ENCODE data around the gene ZNF326. TPM values are rescaled to one million over a fixed set of nuclear protein-coding genes. Genes with fewer than 3 reads are reported as not detected.

ZNF326 gene
- total RNA-seq, 1 experiment from 2014 or later, result 60.1 TPM

DNA sequence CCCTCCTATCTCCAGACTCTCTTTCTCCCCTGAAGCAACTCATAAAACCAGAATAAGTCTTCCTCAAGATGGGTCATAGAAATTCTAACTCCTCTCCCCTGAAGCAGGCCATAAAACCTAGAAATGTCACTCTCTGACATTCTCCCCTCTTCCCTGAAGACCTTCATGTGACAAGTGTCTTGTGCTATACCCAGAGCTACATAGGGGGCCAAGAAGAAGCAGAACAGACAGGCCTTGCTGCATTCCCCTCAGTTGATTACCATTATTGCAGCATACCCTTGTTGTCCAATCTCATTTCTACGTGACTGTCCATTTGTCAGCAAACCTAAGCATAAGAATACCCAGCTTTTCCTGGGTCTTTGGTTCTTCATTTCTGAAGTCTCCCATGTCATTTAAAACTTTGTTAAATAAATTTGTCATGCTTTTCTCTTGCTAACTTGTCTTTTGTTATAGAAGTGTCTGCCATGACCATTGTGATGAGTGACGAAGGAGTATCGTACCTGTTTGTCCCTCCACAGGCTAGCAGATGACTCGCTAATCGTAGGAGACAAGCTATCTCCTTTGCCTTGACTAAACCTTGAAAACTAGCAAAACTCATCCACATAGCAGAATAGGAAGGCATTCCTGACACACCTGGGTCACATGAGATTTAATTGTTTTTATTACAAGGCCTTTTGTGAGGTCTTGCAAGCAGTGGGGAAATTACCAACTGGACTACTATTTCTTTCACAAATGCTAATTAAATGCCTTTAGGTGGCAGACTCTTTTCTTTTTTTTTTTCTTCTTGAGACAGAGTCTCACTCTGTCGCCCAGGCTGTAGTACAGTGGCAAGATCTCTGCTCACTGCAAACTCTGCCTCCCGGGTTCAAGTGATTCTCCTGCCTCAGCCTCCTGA, 39.4 kb upstream of the ZNF326 start:
- Histone ChIP-seq H3K9me3 (ENCODE audit: low read depth, low read length, poor library complexity, severe bottlenecking) (no peaks in the 10 kb centered on the region), H3K4me3 (ENCODE audit: low read depth, low read length, poor library complexity, severe bottlenecking) (no peak overlapping the region), H3K27me3 (replicated peaks; ENCODE audit: insufficient read depth, low read depth, low read length, poor library complexity) (no peaks in the 10 kb centered on the region), H3K27ac (ENCODE audit: low read depth, low read length, poor library complexity, severe bottlenecking) (no peak overlapping the region), H3K4me1 (ENCODE audit: insufficient read depth, low read length, poor library complexity, severe bottlenecking) (no peaks in the 10 kb centered on the region), H3K36me3 (ENCODE audit: insufficient read depth, low read length, poor library complexity, severe bottlenecking) (no peaks in the 10 kb centered on the region)
- no peak for TF ChIP-seq EZH2 (IDR thresholded peaks at IDR 0.05; ENCODE audit: borderline replicate concordance, low read depth, low read length, poor library complexity, severe bottlenecking)
- TF ChIP-seq, protein P1, sequence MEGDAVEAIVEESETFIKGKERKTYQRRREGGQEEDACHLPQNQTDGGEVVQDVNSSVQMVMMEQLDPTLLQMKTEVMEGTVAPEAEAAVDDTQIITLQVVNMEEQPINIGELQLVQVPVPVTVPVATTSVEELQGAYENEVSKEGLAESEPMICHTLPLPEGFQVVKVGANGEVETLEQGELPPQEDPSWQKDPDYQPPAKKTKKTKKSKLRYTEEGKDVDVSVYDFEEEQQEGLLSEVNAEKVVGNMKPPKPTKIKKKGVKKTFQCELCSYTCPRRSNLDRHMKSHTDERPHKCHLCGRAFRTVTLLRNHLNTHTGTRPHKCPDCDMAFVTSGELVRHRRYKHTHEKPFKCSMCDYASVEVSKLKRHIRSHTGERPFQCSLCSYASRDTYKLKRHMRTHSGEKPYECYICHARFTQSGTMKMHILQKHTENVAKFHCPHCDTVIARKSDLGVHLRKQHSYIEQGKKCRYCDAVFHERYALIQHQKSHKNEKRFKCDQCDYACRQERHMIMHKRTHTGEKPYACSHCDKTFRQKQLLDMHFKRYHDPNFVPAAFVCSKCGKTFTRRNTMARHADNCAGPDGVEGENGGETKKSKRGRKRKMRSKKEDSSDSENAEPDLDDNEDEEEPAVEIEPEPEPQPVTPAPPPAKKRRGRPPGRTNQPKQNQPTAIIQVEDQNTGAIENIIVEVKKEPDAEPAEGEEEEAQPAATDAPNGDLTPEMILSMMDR (conservative IDR thresholded peaks at IDR 0.05; ENCODE audit: low read depth, low read length), result no peak
- no peak for DNase-seq (ENCODE audit: low spot score)
- ChIA-PET POLR2A (ENCODE audit: low non-redundant PET) (no interaction called here), CTCF (no interaction called here)
- intact Hi-C loops (cut with micrococcal nuclease; ENCODE audit: unreplicated experiment), result no loop called here
- BruUV-seq (replicated peaks), result no TSS peak

- ChIA-PET CTCF (no interaction called here), POLR2A (ENCODE audit: low non-redundant PET) (no interaction called here)
- H3K4me1 ChIP-seq (ENCODE audit: insufficient read depth, low read length, poor library complexity, severe bottlenecking), result no peaks in the 10 kb centered on the region
- DNase-seq (ENCODE audit: low spot score), result no peak
- no TSS peak for BruUV-seq (replicated peaks)
- H3K4me3 ChIP-seq (ENCODE audit: low read depth, low read length, poor library complexity, severe bottlenecking), result no peak overlapping the region
- H3K27ac ChIP-seq (ENCODE audit: low read depth, low read length, poor library complexity, severe bottlenecking), result no peak overlapping the region
- no peaks in the 10 kb centered on the region for H3K36me3 ChIP-seq (ENCODE audit: insufficient read depth, low read length, poor library complexity, severe bottlenecking)
- TF ChIP-seq, protein P1 (conservative IDR thresholded peaks at IDR 0.05; ENCODE audit: low read depth, low read length), result no peak
- no peak for TF ChIP-seq EZH2 (IDR thresholded peaks at IDR 0.05; ENCODE audit: borderline replicate concordance, low read depth, low read length, poor library complexity, severe bottlenecking)
- no peaks in the 10 kb centered on the region for H3K9me3 ChIP-seq (ENCODE audit: low read depth, low read length, poor library complexity, severe bottlenecking)
- H3K27me3 ChIP-seq (replicated peaks; ENCODE audit: insufficient read depth, low read depth, low read length, poor library complexity), result no peaks in the 10 kb centered on the region
- intact Hi-C loops (cut with micrococcal nuclease; ENCODE audit: unreplicated experiment), result no loop called here
Observed at GRCh38 chr1:89957107-89957506, 37.8 kb upstream of the ZNF326 start.

DNA sequence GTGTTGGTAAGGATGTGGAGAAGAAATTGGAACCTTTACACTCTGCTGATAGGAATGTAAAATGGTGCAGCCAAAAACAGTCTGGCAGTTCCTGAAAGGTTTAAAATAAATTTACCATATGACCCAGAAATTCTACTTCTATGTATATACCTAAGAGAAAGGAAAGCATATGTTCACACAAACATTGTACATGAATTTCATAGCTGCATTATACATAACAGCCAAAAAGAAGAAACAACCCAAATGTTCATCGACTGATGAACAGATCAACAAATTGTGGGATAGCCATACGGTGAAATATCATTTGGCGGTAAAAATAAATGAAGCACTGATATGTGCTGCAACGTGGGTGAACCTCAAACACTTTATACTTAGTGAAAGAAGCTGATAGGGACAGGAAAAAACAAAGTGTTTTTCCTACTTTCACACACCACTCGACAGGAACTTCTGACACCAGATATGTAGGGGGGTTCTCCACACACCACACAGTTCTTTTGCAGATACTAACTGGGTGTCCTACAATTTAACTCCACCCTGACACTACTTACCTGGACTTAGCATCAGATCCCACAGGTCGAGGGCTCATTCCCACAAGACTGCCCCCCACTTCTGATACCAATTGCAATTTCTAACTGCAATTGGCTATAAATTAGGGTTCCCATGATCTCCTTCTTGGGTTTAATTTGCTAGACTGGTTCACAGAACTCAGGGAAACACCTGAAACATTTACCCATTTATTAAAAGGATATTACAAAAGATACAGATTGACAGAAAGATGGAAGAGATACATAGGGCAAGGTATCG, 35.9 kb upstream of the ZNF326 start:
- ChIA-PET CTCF (no interaction called here), POLR2A (ENCODE audit: low non-redundant PET) (no interaction called here)
- no peaks in the 10 kb centered on the region for H3K36me3 ChIP-seq (ENCODE audit: insufficient read depth, low read length, poor library complexity, severe bottlenecking)
- DNase-seq (ENCODE audit: low spot score), result no peak
- BruUV-seq (replicated peaks), result no TSS peak
- no peaks in the 10 kb centered on the region for H3K27me3 ChIP-seq (replicated peaks; ENCODE audit: insufficient read depth, low read depth, low read length, poor library complexity)
- no peak overlapping the region for H3K27ac ChIP-seq (ENCODE audit: low read depth, low read length, poor library complexity, severe bottlenecking)
- peaks cover 7% of the 10 kb centered on the region for H3K4me1 ChIP-seq (ENCODE audit: insufficient read depth, low read length, poor library complexity, severe bottlenecking)
- H3K4me3 ChIP-seq (ENCODE audit: low read depth, low read length, poor library complexity, severe bottlenecking), result no peak overlapping the region
- intact Hi-C loops (cut with micrococcal nuclease; ENCODE audit: unreplicated experiment), result no loop called here
- no peak for TF ChIP-seq EZH2 (IDR thresholded peaks at IDR 0.05; ENCODE audit: borderline replicate concordance, low read depth, low read length, poor library complexity, severe bottlenecking)
- TF ChIP-seq, protein P1 (conservative IDR thresholded peaks at IDR 0.05; ENCODE audit: low read depth, low read length), result no peak
- no peaks in the 10 kb centered on the region for H3K9me3 ChIP-seq (ENCODE audit: low read depth, low read length, poor library complexity, severe bottlenecking)
